Activated effector memory CD4-positive, alpha-beta T cell treated with anti-CD3 and anti-CD28 coated beads, Interleukin-2, amount 50 U/mL, for 16 hours (primary cell): ENCODE data around the gene GPR142.
"Not testable (repeated sequence)": the region's sequence is repeated elsewhere in the genome, so short reads cannot be mapped to it uniquely, and the experiment has no call there.

Experiments used
- DNase-seq: peaks from one replicate; pipeline ENCODE4 v3.0.0-alpha.2; 2020

The GPR142 gene

GRCh38 chr17:74394977-74395376, 27.7 kb downstream of the GPR142 start:
- no peak for DNase-seq

GRCh38 chr17:74396567-74396966, 29.3 kb downstream of the GPR142 start:
- no peak for DNase-seq

- DNase-seq: no peak
These were observed 34.7 kb downstream of the GPR142 start for GRCh38 chr17:74402048-74402447.

DNA sequence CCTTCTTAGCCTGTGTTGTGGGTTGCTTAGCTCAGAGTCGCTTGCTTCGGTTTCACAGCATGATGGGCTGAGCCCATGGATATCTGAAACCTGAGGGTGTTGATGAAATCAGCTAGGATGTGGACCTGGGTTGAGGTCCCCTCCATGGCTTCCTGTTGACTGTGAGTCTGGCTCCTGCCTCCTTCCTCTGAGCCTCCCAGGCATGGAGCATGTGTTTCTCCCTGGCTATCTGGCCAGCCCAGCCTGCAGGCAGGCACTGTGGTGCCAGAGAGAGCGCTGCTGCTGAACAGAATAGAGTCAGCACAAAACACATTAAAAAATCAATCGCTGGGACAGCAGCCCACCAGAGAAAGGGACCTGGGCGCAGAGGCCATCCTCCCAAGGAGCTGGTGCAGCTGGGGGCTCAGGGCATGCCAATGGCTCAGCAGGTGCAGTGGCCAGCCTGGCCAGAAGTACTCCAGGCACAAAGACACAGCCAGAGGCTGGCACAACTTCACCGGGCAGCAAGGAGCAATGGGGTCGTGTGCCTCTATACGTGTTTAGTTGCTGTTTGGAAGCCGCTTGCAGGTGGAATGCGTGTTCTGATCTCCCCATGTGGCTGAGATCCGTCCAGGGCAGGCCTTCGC, 36.3 kb downstream of the GPR142 start:
- DNase-seq: no peak

DNA sequence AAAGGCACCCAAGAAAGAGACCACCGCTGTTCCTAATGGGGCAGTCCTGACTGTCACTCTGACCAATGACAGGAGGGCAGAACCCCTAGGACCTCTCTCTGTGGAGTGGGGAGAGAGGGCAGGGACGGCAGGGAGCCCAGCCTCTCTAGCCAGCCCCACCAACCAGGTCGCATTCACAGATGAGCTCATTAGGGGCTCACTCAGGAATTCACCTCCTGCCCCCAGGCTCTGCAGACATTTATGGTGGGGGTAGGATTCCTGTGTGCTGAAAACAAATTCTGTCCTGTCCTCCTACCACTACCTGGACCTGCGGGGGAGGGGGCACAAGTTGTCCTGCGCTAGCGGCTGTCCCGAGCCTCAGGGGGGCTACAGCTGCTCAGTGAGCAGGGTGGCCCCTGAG, 36.9 kb downstream of the GPR142 start:
- DNase-seq: no peak

- no peak for DNase-seq
These were observed 37.5 kb downstream of the GPR142 start for GRCh38 chr17:74404789-74405188.

GRCh38 chr17:74405311-74405710, 38.0 kb downstream of the GPR142 start:
- not testable (repeated sequence) for DNase-seq

GRCh38 chr17:74407384-74407783, 40.1 kb downstream of the GPR142 start:
- DNase-seq: no peak

- no peak for DNase-seq
These were observed 41.0 kb downstream of the GPR142 start for GRCh38 chr17:74408262-74408661.

DNA sequence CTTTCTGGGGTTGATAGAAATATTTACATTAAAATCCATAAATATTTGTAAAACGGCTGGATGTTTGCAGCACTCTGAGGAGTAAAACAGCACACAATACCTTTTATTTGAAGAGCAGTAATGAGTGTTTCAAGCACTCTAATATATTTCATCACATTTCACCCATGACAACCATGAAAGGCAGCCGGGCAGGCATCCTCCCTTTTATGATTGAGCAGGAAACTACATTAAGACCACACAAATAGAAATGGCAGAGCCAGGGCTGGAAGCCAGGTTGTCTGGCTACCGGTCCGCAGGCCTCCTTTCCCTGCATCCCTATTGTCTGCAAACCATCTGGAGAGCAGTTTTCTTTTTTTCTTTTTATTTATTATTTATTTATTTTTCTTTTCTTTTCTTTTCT, 41.5 kb downstream of the GPR142 start:
- no peak for DNase-seq

GRCh38 chr17:74410001-74410443, 42.7 kb downstream of the GPR142 start:
- no peak for DNase-seq

- DNase-seq: no peak
These were observed 45.3 kb downstream of the GPR142 start for GRCh38 chr17:74412581-74412980.

DNA sequence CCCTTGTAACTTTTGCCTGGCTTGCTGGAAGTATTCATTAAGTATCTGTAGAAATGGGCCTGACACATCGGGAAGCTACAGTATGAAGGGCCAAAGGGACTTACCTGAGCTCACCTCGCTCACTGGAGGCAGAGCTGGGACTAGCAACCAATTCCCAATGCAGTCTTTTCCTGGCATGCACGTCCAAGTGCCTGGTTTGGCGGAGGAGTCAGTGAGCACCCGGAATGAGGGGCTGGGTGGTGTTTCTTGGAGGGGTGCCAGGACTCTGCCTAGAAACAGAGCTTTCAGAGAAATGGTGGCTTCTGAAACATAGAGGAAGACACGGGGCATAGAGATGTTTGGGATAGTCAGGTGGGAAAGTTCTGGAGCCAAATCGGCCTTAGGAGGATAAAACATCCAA, 46.2 kb downstream of the GPR142 start:
- no peak for DNase-seq

DNA sequence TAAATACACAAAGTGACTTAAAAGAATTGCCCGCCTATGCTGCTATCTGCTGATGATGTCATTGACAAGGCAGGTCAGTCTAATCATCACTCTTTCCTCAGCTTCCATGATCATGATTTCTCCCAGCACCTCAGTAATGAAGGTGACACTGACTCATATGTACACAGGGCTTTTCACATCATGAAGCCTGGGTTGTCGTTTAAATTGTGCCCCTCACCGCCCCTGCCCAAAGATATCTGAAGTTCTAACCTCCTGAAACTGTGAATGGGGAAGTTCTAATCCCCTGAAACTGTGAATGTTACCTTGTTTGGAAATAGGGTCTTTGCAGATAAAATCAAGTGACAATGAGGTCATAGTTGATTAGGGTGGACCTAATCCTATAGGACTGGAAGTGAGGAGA, 47.2 kb downstream of the GPR142 start:
- no peak for DNase-seq

DNA sequence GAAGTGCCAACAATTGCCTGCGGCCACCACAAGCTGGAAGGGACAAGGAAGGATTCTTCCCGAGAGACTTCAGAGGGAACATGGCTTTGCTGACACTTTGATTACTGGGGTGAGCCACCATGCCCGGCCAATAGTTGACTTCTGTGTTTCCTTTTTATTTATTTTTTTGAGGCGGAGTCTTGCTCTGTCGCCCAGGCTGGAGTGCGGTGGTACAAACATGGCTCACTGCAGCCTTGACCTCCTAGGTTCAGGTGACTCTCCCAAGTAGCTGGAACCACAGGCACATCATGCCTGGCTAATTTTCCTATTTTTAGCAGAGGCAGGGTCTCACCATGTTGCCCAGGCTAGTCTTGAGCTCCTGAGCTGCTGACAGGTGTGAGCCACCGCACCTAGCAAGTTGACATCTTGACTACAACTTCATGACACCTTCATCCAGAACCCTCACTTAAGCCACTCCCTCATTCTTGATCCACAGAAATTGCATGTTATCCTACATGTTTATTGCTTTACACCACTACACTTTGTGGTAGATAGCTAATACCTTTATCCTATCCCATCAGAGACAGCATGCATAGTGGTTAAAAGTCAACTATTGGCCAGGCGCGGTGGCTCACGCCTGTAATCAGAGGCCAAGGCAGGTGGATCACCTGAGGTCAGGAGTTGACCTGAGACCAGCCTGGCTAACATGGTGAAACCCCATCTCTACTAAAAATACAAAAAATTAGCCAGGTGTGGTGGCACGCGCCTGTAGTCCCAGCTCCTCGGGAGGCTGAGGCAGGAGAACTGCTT, 48.5 kb downstream of the GPR142 start:
- DNase-seq: no peak

DNA sequence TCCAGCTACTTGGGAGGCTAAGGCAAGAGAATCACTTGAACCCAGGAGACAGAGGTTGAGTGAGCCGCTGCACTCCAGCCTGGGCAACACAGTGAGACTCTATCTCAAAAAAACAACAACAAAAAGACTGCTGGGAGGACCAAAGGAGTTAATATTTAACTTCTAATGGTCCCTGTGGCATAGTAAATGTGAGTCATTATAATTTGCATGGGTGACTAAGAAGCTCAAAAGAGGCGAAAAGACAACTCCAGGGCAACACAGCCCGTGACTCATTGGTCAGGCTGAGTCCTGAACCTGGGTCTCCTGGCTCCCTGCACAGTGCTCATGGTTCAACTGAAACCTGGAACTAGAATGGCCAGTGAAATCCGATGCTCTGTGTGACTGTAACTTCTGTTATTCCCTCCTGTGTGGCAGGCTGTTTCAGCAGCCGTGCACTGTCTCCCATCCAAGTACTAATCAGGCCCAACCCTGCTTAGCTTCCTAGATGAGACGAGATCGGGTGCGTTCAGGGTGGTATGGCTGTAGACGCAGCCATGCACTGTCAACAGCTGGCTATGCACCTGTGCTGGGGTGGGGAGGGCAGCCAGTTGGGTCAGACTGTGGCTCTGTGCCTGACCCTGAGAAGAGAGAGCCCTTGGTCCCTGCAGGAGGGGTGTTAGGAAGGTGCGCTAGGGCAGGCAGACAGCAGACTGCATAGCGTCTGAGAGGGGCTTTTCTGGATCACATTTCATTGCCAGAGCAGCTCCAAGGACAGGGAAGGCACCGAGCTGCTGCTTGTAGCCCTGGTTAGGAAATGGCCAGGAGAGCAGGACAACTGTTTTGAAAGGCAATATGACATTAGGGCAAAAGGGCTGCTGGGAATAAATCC, 50.1 kb downstream of the GPR142 start:
- DNase-seq: no peak

GRCh38 chr17:74419928-74420411, 52.7 kb downstream of the GPR142 start:
- no peak for DNase-seq
